ENCODE results near the gene ADCY1. TPM values are rescaled to one million over a fixed set of nuclear protein-coding genes. Genes with fewer than 3 reads are reported as not detected.
A peak's percentile ranks its signal among the peaks of the same experiment; 100 is the strongest.

Gene ADCY1
- total RNA-seq, 2 donors from 2014 or later: 1.1 TPM

DNA sequence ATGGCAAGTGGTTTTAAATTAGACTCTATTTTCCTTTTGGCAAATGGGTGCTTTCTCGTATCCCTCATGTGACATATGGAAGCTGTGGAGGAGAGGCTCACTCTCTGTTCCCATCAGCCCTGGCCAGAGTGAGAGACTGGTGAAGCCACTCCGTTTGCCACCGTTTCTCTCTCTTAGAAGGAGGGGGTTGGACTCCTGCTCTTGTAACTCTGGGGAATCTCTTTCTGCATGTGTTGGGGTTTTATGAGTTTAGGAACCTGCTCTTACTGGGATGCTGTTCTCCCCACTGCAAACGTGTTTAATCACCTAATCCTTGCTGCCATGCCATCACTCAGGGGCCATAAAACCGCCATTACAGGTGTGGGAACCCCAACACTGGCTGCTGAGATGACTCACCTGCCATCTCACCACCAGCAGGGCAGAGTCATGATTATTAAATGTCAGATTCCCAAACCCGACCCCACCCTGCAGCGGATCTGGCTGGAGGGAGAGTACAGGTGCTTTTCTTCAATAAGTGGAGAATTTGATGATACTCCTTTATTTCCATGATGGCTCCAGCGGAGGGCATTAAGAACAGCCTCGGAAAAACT is 103.2 kb downstream of the ADCY1 start:
- intact Hi-C loops (cut with DNase I): no loop called here
- TF ChIP-seq, protein P1, sequence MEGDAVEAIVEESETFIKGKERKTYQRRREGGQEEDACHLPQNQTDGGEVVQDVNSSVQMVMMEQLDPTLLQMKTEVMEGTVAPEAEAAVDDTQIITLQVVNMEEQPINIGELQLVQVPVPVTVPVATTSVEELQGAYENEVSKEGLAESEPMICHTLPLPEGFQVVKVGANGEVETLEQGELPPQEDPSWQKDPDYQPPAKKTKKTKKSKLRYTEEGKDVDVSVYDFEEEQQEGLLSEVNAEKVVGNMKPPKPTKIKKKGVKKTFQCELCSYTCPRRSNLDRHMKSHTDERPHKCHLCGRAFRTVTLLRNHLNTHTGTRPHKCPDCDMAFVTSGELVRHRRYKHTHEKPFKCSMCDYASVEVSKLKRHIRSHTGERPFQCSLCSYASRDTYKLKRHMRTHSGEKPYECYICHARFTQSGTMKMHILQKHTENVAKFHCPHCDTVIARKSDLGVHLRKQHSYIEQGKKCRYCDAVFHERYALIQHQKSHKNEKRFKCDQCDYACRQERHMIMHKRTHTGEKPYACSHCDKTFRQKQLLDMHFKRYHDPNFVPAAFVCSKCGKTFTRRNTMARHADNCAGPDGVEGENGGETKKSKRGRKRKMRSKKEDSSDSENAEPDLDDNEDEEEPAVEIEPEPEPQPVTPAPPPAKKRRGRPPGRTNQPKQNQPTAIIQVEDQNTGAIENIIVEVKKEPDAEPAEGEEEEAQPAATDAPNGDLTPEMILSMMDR (IDR thresholded peaks at IDR 0.05): no peak
- no peak overlapping the region for H3K27ac ChIP-seq
- no peaks in the 10 kb centered on the region for H3K4me1 ChIP-seq
- H3K9me3 ChIP-seq: no peaks in the 10 kb centered on the region
- H3K27me3 ChIP-seq: no peaks in the 10 kb centered on the region
- no peak overlapping the region for H3K4me3 ChIP-seq
- peak; percentile 9 for DNase-seq
- H3K36me3 ChIP-seq: no peaks in the 10 kb centered on the region
- H3K9ac ChIP-seq (ENCODE audit: low read depth in 2 of 2, low read length in 2 of 2): no peak overlapping the region

DNA sequence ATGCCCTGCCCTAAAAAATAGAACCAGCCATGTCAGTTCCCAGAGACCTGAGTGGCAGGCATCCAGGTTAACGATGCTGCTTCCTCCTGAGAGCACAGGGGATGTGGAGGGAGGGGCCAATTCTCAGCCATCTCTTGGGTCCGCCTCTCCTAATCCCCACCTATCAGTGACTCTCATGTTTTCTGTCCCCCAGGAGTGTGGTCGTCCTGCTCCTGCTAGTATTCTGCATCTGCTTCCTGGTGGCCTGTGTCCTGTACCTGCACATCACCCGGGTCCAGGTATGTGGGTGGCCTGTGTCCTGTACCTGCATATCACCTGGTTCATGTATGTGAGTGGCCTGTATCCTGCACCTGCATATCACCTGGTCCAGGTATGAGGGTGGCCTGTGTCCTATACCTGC is 105.3 kb downstream of the ADCY1 start:
- Histone ChIP-seq H3K27ac (no peak overlapping the region), H3K4me1 (no peaks in the 10 kb centered on the region), H3K9me3 (no peaks in the 10 kb centered on the region), H3K36me3 (no peaks in the 10 kb centered on the region), H3K4me3 (no peak overlapping the region), H3K27me3 (no peaks in the 10 kb centered on the region), H3K9ac (ENCODE audit: low read depth in 2 of 2, low read length in 2 of 2) (no peak overlapping the region)
- TF ChIP-seq, protein P1 (IDR thresholded peaks at IDR 0.05): no peak
- intact Hi-C loops (cut with DNase I): no loop called here
- DNase-seq: peak; percentile 3

DNA sequence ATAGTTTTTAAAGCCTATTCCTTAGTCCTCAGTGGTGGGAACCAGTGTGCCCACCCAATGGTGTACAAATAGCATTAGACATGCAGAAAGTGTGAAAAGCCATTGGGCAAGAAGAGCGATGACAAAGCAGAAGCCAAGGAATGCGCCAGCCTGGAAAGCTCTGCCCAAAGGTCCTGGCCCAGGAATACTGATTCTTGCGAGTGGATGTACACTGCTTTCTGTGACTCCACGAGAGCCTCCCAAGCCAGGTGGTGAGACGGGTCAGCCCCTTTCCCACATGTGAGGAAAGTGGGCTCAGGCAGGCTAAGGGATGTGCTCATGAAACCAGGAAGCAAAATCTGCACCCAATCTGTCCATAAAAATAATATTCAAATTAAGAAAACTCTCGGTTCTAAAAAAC is 106.6 kb downstream of the ADCY1 start:
- no peak overlapping the region for H3K27ac ChIP-seq
- no peaks in the 10 kb centered on the region for H3K9me3 ChIP-seq
- DNase-seq: no peak
- no peak overlapping the region for H3K9ac ChIP-seq (ENCODE audit: low read depth in 2 of 2, low read length in 2 of 2)
- no peak overlapping the region for H3K4me3 ChIP-seq
- TF ChIP-seq, protein P1 (IDR thresholded peaks at IDR 0.05): no peak
- intact Hi-C loops (cut with DNase I): no loop called here
- no peaks in the 10 kb centered on the region for H3K36me3 ChIP-seq
- H3K27me3 ChIP-seq: no peaks in the 10 kb centered on the region
- H3K4me1 ChIP-seq: no peaks in the 10 kb centered on the region

DNA sequence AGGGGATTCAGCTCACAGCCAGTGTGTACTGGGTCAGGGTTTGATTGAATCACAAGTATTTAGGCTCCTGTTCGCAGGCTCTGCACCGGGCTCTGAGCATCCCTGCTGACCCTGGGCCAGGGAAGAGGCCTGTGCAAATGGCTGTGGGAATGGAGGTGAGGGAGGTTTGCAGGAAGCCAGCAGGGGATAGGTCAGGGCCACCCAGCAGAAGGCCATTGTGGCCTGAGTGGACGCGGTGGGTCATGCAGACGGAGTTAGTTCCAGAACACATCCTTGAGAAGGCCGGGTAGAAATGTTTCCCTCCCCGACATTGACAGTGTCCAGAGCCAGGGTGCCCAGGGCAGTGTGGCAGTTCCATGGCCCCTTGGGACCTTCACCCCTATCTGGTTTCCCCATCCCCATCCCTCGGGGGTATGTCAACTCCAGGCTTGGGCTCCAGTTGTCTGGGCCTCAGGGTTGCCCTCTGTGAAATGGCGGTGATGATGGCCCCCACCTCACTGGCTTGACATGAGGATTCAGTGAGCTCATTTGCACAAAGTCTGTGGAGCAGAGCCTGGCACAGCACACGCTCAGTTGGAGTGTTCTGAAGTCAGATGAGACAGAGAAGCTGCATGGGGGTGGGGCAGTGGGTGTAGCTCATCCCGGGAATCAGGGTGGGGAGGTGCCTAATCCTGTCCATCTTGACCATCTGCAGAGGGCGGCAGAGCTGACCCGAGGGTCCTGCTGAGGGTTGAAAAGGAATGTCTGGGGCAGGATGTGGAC is 107.6 kb downstream of the ADCY1 start:
- Histone ChIP-seq H3K4me1 (no peaks in the 10 kb centered on the region), H3K36me3 (no peaks in the 10 kb centered on the region), H3K4me3 (no peak overlapping the region), H3K27ac (no peak overlapping the region), H3K9ac (ENCODE audit: low read depth in 2 of 2, low read length in 2 of 2) (no peak overlapping the region), H3K9me3 (no peaks in the 10 kb centered on the region), H3K27me3 (no peaks in the 10 kb centered on the region)
- DNase-seq: peak; percentile 4
- intact Hi-C loops (cut with DNase I): no loop called here
- TF ChIP-seq, protein P1 (IDR thresholded peaks at IDR 0.05): no peak

DNA sequence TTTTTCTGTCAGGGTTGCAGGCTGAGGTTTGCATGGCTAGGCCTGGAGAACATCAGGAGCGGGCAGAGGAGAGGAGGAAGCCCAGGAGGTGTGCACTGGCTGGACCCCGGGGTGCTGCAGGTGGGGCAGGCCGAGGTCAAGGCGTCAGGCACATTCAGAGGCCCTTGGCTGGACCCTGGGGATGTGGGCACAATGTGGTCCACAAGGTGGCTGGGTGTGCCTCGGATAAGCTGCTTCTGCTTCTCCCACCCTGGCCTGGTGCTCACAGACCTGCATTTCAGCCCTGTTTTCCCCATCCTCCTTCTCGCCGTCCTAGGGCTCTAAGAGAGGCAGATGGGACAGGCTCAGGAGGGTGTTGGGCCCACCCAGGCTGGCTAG is 108.2 kb downstream of the ADCY1 start:
- Histone ChIP-seq H3K9ac (ENCODE audit: low read depth in 2 of 2, low read length in 2 of 2) (no peak overlapping the region), H3K36me3 (no peaks in the 10 kb centered on the region), H3K9me3 (no peaks in the 10 kb centered on the region), H3K4me1 (no peaks in the 10 kb centered on the region), H3K27ac (no peak overlapping the region), H3K4me3 (no peak overlapping the region), H3K27me3 (no peaks in the 10 kb centered on the region)
- intact Hi-C loops (cut with DNase I): no loop called here
- DNase-seq: peak; percentile 11
- TF ChIP-seq, protein P1 (IDR thresholded peaks at IDR 0.05): no peak
